NCI-H1417 (cell line): Measurements from ENCODE around the gene SCAI.
A peak's percentile ranks its signal among the peaks of the same experiment; 100 is the strongest.
"Not testable (repeated sequence)": the region's sequence is repeated elsewhere in the genome, so short reads cannot be mapped to it uniquely, and the experiment has no call there.

ENCODE experiments used
- DNase-seq, 3 experiments: peaks; one replicate each; lab custom pipeline; 2025; lab: John Stamatoyannopoulos, UW

SCAI gene

DNA sequence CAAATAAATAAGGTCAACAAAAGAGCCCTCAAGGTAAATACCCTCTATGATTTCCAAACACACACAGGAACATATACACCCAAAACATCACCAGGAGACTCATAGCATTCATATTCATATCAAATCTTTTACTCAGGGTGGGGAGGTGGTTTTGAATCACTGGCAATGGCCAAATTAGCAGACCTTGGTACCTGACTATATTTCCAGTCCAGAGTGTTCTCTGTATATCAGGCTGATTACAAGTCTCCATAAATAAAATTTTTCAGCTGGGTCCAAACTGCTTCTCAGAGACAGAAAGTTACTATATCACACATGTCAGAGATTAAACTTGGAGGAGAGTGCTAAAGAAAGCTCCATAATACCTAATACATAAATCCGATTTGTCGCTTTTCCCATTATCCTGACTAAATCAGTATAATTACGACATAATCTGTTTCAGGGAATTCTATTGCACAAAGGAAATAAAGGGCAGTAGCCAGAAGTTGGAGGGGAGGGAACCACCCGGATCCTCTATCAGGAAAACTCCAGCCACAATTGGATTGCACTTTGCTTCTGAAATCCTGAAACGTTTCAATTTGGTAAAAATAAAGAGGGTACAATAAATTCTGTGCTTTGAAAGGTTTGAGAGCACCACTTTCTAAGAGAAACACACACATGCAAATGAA is 195.5 kb downstream of the SCAI start:
- DNase-seq: no peak

- DNase-seq: no peak
Measured at GRCh38 chr9:124946167-124946566, 197.2 kb downstream of the SCAI start.

DNA sequence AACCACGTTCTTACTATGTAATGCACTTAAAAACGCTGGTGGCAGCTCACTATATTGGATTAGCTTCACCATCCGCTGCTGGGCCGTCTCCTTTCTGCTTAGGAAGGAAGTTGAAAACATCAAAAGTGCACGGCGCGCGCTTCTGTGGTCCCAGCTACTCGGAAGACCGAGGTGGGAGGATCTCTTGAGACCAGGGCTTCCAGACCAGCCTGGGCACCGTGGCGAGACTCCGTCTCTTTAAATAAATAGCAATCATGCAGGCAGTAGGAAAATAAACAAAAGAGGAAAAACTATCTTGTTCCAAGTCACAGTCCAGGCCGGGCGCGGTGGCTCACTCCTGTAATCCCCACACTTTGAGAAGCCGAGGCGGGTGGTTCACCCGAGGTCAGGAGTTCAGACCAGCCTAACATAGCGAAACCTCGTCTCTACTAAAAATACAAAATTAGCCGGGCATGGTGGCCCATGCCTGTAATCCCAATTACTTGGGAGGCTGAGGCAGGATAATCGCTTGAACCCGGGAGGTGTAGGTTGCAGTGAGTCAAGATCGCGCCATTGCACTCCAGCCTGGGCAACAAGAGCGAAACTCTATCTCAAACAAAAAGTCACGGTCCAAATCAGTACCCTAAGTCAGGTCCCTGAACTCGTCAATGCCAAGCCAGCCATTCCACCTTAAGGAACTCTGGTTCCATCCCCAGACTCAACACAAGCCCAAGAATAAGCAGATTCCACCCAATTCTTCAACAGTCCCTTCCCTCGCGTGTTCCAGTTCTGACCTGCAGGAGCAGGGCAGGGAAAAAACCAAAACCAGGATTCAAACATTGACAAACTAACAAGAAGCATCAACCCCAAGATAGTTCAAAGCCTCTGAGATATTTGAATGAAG is 201.4 kb downstream of the SCAI start:
- DNase-seq: peak in 1 of 3 experiments; percentile 37

DNA sequence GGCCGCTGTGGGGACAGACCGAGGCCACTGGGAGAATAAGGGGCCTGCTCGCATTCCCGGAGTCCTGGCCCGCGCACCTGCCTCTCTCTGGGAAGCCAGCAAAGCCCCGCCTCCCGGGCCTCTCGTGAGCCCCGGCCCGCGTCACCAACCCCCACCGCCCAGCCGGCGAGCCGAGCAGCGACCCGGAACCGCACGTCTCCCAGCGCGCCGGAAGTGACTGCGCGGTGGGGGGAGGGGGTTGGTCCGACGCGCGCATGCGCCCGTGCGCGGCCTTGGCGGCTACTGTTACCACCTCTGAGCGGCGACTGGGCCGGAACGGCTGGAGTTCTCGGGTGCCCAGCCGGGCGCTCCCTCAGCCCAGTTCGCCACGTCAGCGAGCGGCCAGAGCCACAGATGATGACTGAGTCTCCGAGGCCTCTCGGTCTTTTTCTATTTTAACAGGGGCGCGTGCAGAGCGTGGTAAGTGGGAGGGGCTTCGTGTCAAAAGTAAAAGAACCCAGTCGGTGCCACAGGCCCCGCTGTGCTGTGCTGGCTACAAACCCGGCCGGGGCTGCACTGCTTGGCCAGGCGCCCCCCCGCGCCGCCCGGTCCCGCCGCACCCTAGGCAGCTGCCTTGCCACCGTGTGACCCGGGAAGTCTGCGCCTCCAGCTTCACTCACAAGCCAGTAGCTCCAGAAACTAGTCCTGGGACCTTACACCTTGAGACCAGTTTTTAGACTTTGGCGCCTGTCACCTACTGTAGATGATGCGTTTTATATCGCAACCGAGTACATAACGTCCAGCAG is 202.2 kb downstream of the SCAI start, which contains the start of gene GOLGA1:
Gene GOLGA1 (minus strand): TSS at position 190 of the 785 bp plus-strand sequence. CDS start 2,372 bp downstream, outside the sequence.
- peak; percentile 90 to 98 (median 98) for DNase-seq

DNA sequence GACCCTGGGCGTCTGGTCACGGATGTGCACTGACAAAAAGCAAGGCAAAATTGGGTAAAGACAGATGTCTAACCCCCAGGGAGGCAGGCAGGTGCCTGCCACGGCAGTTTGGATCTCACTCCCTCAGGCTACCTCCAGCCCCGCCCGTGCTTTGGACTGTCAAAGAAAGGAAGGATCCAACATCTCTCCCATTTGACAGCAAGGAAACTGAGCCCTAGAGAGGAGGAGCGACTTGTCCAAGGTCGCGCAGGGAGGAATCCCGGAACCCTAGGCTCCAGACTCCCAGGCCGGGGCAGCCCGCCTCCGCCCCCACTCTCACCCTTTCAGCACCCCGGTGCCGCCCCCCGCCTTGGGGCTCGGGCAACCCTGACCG is 202.8 kb downstream of the SCAI start:
- DNase-seq: peak in 2 of 3 experiments; percentile 49 to 94

DNA sequence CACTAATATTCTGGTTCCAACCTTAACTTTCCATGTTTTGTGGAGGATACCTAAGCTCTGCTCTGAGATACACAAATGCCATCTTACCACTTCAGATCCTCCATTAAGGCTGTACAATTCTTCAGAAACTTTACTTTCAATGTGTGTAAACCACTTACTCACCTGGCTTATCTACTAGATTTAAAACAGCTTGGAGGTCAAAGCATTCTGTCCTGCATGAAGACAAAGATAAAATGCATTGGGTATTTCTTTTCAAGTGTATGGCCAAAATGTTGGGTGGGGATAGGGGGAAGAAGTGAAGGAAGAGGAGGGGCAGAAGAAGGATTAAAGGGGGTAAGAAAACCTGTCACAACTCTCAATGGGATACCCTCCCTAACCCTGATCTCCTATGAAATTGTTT is 203.4 kb downstream of the SCAI start:
- no peak for DNase-seq

GRCh38 chr9:124934290-124934689 is 209.0 kb downstream of the SCAI start:
- DNase-seq: no peak

DNA sequence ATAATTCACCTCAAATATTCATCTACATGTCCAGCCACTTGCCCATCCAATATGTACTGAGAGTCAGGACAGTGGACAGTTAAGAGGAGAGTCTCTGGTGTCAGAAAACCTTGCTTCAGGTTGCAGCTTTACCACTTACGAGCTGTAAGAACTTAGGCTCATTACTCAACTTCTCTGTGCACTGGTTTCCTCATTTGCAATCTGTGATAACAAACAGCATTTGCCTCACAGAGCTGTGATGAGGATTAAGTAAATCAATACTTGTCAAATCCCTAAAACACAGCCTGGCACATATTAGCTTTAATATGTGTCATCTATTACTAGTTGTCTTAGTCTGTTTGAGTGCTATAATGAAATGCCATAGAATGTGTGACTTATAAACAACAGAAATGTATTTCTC is 211.0 kb downstream of the SCAI start:
- no peak for DNase-seq

GRCh38 chr9:124929464-124929863 is 213.9 kb downstream of the SCAI start:
- no peak for DNase-seq

- no peak for DNase-seq
Measured at GRCh38 chr9:124928116-124928515, 215.2 kb downstream of the SCAI start.

- not testable (repeated sequence) for DNase-seq
Measured at GRCh38 chr9:124920394-124920793, 222.9 kb downstream of the SCAI start.

- no peak for DNase-seq
Measured at GRCh38 chr9:124914753-124915405, 228.4 kb downstream of the SCAI start.

DNA sequence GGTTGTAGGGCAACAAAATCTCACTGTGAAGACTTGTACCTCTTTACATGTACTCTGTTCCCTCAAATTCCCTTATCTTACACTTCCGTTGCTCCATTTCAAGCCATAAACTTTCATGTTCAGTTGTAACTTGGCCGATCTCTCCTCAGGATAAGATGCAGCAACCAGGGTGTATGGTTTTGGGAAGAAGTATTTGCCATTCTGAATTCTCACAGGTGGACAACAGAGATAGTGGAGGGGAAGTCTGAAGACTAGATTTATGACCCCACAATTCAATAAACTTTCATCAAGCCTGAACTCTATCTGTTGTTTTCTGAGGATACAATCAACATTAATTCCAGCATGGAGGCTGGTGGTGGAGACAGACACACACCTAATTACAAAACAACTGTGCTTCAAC is 229.9 kb downstream of the SCAI start:
- no peak for DNase-seq

- DNase-seq: no peak
Measured at GRCh38 chr9:124911766-124912165, 231.6 kb downstream of the SCAI start.

DNA sequence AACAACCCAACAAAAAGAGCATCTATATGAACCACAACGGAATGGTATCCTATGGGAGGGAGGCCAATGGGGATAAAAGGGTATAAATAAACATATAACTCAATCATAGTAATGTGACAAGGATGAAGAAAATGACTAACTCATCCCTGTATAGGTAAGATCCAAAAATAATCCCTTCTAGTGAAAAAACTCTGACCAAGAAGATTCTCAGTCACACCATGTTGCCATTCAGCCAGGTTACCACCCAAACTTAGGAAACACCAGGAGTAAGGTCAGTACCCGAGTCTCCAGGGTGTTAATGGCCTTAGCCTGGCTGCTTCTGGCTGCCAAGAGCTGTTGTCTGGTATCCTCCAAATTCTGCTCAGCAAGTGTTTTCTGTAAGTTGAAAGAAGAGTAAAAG is 235.2 kb downstream of the SCAI start:
- DNase-seq: no peak

GRCh38 chr9:124906966-124907365 is 236.4 kb downstream of the SCAI start:
- DNase-seq: no peak

DNA sequence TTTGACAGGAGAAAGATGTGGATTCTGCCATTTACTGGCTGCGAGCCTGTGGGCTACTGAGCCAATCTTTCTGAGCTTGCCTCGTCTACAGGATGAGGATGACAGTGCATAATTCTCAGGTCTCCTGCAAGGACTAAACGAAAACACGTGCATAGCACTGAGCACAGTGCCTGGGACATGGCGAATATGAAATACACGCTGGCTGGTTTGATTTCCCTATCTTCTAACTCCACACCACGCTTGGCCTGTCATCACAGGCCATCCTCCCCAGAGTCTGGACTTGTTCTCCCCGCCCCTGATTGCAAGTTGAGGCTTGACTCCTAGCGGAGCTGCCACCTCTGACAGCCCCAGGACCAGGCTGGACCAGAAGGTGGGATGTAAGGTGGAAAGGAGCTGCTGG is 243.5 kb downstream of the SCAI start:
- DNase-seq: no peak

DNA sequence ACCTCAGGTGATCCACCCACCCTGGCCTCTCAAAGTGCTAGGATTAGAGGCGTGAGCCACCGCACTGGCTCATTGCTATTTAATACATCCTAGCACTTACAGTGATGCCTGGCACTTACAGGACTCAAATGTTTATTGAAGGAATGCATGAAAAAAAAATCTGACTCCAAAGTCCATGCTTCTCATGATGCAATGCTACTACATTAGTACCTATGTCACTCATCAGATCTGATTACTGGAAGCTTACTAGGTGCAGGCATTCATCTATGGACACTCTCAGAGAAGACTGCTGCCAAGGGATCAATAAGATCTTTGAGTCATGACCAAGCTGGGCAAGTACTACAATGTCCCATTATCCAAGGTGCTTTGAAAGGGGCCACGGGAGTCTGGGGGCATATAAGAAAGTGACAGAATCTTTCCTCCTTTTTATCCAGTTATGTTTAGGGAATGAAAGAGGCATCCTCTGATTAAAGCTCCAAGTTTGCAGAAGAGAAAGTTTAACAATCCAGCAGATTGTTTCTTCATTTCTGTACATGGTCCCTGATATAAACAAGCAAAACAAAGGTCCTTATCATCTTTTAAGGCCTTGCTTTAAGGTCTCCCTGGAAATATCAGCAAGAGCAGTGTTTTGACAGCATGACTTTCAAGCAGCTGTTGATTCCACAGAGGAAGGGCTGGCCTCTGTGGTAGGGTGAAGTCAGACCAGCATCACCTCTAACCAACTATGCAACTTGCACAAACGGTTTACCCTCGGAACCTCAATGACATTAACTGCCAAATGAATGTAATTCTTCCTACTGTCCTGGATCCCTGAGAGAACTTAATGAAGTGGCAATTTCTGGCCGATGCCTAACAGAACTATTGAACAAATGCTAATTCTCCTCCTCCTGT is 245.5 kb downstream of the SCAI start:
- DNase-seq: no peak

DNA sequence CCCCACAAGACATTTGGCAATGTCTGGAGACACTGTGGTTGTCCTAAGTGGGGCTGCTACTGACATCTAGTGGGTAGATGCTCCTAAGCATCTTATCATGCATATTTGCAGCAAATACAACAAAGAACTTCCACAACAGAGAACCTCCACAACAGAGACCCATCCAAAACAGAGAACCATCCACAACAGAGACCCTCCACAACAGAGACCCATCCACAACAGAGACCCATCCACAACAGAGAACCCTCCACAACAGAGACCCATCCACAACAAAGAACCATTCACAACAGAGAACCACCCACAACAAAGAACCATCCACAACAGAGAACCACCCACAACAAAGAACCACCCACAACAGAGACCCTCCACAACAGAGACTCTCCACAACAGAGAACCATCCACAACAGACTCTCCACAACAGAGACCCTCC is 248.6 kb downstream of the SCAI start:
- peak in 1 of 3 experiments; percentile 45 for DNase-seq

GRCh38 chr9:124894035-124894740 is 249.1 kb downstream of the SCAI start:
- no peak for DNase-seq
